Psoas muscle (tissue), 8 donors: ENCODE data around the gene URI1. TPM values are rescaled to one million over a fixed set of nuclear protein-coding genes. Genes with fewer than 3 reads are reported as not detected.

Experiments used
- ATAC-seq, 4 donors: fragments of 200-7000 bp; cut with Tn5 transposase; one replicate each; pipeline ENCODE4 v1.9.1; 2020; ENCODE audit warnings: moderate library complexity in 3 of 4, mild to moderate bottlenecking in 2 of 4
- DNase-seq, 2 donors: peaks; one replicate each; pipeline ENCODE4 v3.0.0-alpha.2; 2020
- H3K27ac ChIP-seq: fragments of 200-600 bp; one replicate; pipeline ENCODE4 v1.8.0; 2022
- H3K27me3 ChIP-seq, 3 donors: fragments of 200-600 bp in 1 of 3; one replicate each; pipeline versions ENCODE4 v1.6.1 to v1.8.0; 2013 to 2022; ENCODE audit warnings: low read length in 2 of 3, mild to moderate bottlenecking in 2 of 3, moderate library complexity in 1 of 3; ENCODE audit not compliant: insufficient read depth in 3 of 3
- H3K36me3 ChIP-seq, 2 donors: fragments of 200-600 bp in 1 of 2; one replicate each; pipeline versions ENCODE4 v1.6.1 to v1.8.0; 2013 to 2022; ENCODE audit warnings: low read depth in 1 of 2, mild to moderate bottlenecking in 1 of 2, moderate library complexity in 1 of 2; ENCODE audit not compliant: insufficient read depth in 1 of 2
- H3K4me1 ChIP-seq: fragments of 200-600 bp; one replicate; pipeline ENCODE4 v1.8.0; 2022
- H3K4me3 ChIP-seq: fragments of 200-600 bp; one replicate; pipeline ENCODE4 v1.8.0; 2022; ENCODE audit warnings: mild to moderate bottlenecking
- H3K9me3 ChIP-seq: fragments of 200-600 bp; one replicate; pipeline ENCODE4 v1.8.0; 2022
- CTCF ChIP-seq: fragments of 200-600 bp; IDR thresholded peaks from one replicate; pipeline ENCODE4 v1.8.0; 2022; ENCODE audit warnings: antibody characterized with exemption
- WGBS, 3 donors: extraction: QIAGEN DNeasy Blood & Tissue Kit; methylation state at CpG; one replicate each; pipeline versions ENCODE4 v1.1.6 to v1.1.7; 2013; 5-methylcytosine and 5-hydroxymethylcytosine counted together
- intact Hi-C, 2 donors: fragments of 100-400 bp; cut with DNase I; formaldehyde crosslinking; loops; one replicate each; pipeline versions ENCODE4 v1.11.0 to v1.14.2; 2022
- polyA plus RNA-seq, 3 donors: library from polyadenylated mRNA; stranded (reverse); fragments of 200-250 nt; gene quantifications; one replicate each; pipeline ENCODE4 v1.2.3, GENCODE V29; 2013
- total RNA-seq, 4 donors: library from RNA; stranded (reverse); fragmentation: NEBNext Ultra II Directional in 2 of 4; extraction: Animal tissue kit (Norgen Biotek cat#: 25700) in 2 of 4; gene quantifications; one replicate each; pipeline versions ENCODE4 v1.2.1 to v1.2.4, GENCODE V29; 2021 to 2023
- donor health status: healthy with polysubstance abuse.
- donor health status: DM: no; HTN: no; CAD: no; lungs with moderate emphysema.
- donor health status: Bipolar disorder and iron deficiency.
- donor health status: healthy.
- donor health status: DM: yes; HTN: yes; CAD: no.
- donor health status: DM: no; HTN: no; CAD: no.
- donor health status: DM: no; HTN: no; CAD: no.
- donor health status: DM: yes; HTN: yes; CAD: no.

The URI1 gene
- total and polyA plus RNA-seq, 7 donors, result 37.6 to 85.5 (median 54.9) TPM

- Histone ChIP-seq H3K9me3 (no peaks in the 10 kb centered on the region), H3K36me3 (no peaks in the 10 kb centered on the region), H3K4me3 (no peak overlapping the region), H3K27ac (no peak overlapping the region), H3K4me1 (no peaks in the 10 kb centered on the region), H3K27me3 (no peaks in the 10 kb centered on the region)
- DNase-seq, result no peak
- WGBS, 3 donors, result 56 to 64% (median 58%) methylated on average over 14 of the region's 14 CpGs
- ATAC-seq, result no peak
- intact Hi-C loops, result no loop called here
- TF ChIP-seq CTCF, result no peak
Observed at GRCh38 chr19:29927944-29928625, 14.0 kb upstream of the URI1 start.

- no peak for TF ChIP-seq CTCF
- Histone ChIP-seq H3K27me3 (no peaks in the 10 kb centered on the region), H3K4me1 (no peaks in the 10 kb centered on the region), H3K27ac (no peak overlapping the region), H3K36me3 (no peaks in the 10 kb centered on the region), H3K4me3 (no peak overlapping the region), H3K9me3 (no peaks in the 10 kb centered on the region)
- no peak for ATAC-seq
- intact Hi-C loops, result no loop called here
- 61 to 77% (median 73%) methylated on average over 1 of the region's 1 CpG for WGBS, 3 donors
- DNase-seq, result no peak
Observed at GRCh38 chr19:29928831-29929230, 13.2 kb upstream of the URI1 start.

GRCh38 chr19:29934257-29934656, 7.8 kb upstream of the URI1 start:
- 83 to 85% (median 85%) methylated on average over 3 of the region's 3 CpGs for WGBS, 3 donors
- no peak for TF ChIP-seq CTCF
- H3K27ac ChIP-seq, result no peak overlapping the region
- ATAC-seq (no peak), DNase-seq (no peak)
- peaks cover 13% of the 10 kb centered on the region for H3K9me3 ChIP-seq
- intact Hi-C loops, result no loop called here
- no peaks in the 10 kb centered on the region for H3K4me1 ChIP-seq
- no peak overlapping the region for H3K4me3 ChIP-seq
- no peaks in the 10 kb centered on the region for H3K36me3 ChIP-seq
- no peaks in the 10 kb centered on the region for H3K27me3 ChIP-seq

GRCh38 chr19:29934781-29935180, 7.3 kb upstream of the URI1 start:
- no peaks in the 10 kb centered on the region for H3K27me3 ChIP-seq
- no peaks in the 10 kb centered on the region for H3K36me3 ChIP-seq
- DNase-seq, result no peak
- H3K27ac ChIP-seq, result no peak overlapping the region
- intact Hi-C loops, result no loop called here
- TF ChIP-seq CTCF, result no peak
- 91 to 94% (median 91%) methylated on average over 1 of the region's 1 CpG for WGBS, 3 donors
- ATAC-seq, result no peak
- no peak overlapping the region for H3K4me3 ChIP-seq
- H3K4me1 ChIP-seq, result no peaks in the 10 kb centered on the region
- peaks cover 13% of the 10 kb centered on the region for H3K9me3 ChIP-seq

GRCh38 chr19:29936409-29936808, 5.6 kb upstream of the URI1 start:
- peaks cover 4% of the 10 kb centered on the region for H3K4me1 ChIP-seq
- DNase-seq (no peak), ATAC-seq (no peak)
- H3K27ac ChIP-seq, result no peak overlapping the region
- WGBS, 3 donors, result 91 to 95% (median 94%) methylated on average over 3 of the region's 3 CpGs
- no peak overlapping the region for H3K4me3 ChIP-seq
- H3K36me3 ChIP-seq, result no peaks in the 10 kb centered on the region
- intact Hi-C loops, result no loop called here
- TF ChIP-seq CTCF, result no peak
- peaks cover 13% of the 10 kb centered on the region for H3K9me3 ChIP-seq
- H3K27me3 ChIP-seq, result peaks cover 0 to 2% (median 0%) of the 10 kb centered on the region in 3 donors
